Astrocyte (in vitro differentiated cells and primary cell): Measurements from ENCODE around the gene CARD10. TPM values are rescaled to one million over a fixed set of nuclear protein-coding genes. Genes with fewer than 3 reads are reported as not detected.

Experiments
- DNase-seq: peaks from one replicate; pipeline ENCODE4 v3.0.0-alpha.2; 2010; ENCODE audit warnings: low read depth
- FAIRE-seq: peaks from 2 replicates; lab custom pipeline; 2011; peaks lifted over from hg19 to GRCh38; lab: Jason Lieb, UNC
- H2AFZ ChIP-seq: 2 replicates; pipeline ENCODE4 v1.6.0; 2012; ENCODE audit warnings: low read depth, low read length, inconsistent platforms
- H3K27ac ChIP-seq: 2 replicates; pipeline ENCODE4 v1.5.1; 2011; ENCODE audit warnings: low read depth, low read length, inconsistent platforms
- H3K27me3 ChIP-seq: 2 replicates; pipeline ENCODE4 v1.6.0; 2011; ENCODE audit warnings: low read length, inconsistent platforms; ENCODE audit not compliant: insufficient read depth
- H3K36me3 ChIP-seq: 2 replicates; pipeline ENCODE4 v1.5.1; 2011; ENCODE audit warnings: low read length, inconsistent platforms; ENCODE audit not compliant: insufficient read depth
- H3K4me1 ChIP-seq: 2 replicates; pipeline ENCODE4 v1.5.1; 2011; ENCODE audit warnings: low read length, inconsistent platforms; ENCODE audit not compliant: insufficient read depth
- H3K4me2 ChIP-seq: 2 replicates; pipeline ENCODE4 v1.6.0; 2012; ENCODE audit warnings: low read length, inconsistent platforms
- H3K4me3 ChIP-seq: 2 replicates; pipeline ENCODE4 v1.5.1; 2011; ENCODE audit warnings: low read depth, mild to moderate bottlenecking, low read length, inconsistent platforms; ENCODE audit not compliant: insufficient read depth
- H3K79me2 ChIP-seq: 2 replicates; pipeline ENCODE4 v1.6.0; 2012; ENCODE audit warnings: mild to moderate bottlenecking, low read length, inconsistent platforms; ENCODE audit not compliant: insufficient read depth
- H3K9ac ChIP-seq: 2 replicates; pipeline ENCODE4 v1.6.0; 2012; ENCODE audit warnings: mild to moderate bottlenecking, low read length, inconsistent platforms
- H3K9me3 ChIP-seq: 2 replicates; pipeline ENCODE4 v1.5.1; 2012; ENCODE audit warnings: low read depth, mild to moderate bottlenecking, low read length, inconsistent platforms; ENCODE audit not compliant: insufficient read depth
- H4K20me1 ChIP-seq: 2 replicates; pipeline ENCODE4 v1.6.0; 2012; ENCODE audit warnings: low read length, inconsistent platforms; ENCODE audit not compliant: insufficient read depth
- H3K27ac Mint-ChIP-seq: one replicate; pipeline ENCODE4 v1.8.0; 2021; ENCODE audit warnings: mild to moderate bottlenecking, mixed read lengths; ENCODE audit not compliant: unreplicated experiment
- H3K27me3 Mint-ChIP-seq: one replicate; pipeline ENCODE4 v1.8.0; 2021; ENCODE audit warnings: low read depth, mixed read lengths; ENCODE audit not compliant: unreplicated experiment
- H3K36me3 Mint-ChIP-seq: one replicate; pipeline ENCODE4 v1.8.0; 2021; ENCODE audit warnings: low read depth, mixed read lengths; ENCODE audit not compliant: unreplicated experiment
- H3K4me1 Mint-ChIP-seq: one replicate; pipeline ENCODE4 v1.8.0; 2021; ENCODE audit warnings: low read depth, mixed read lengths; ENCODE audit not compliant: unreplicated experiment
- H3K4me3 Mint-ChIP-seq: one replicate; pipeline ENCODE4 v1.8.0; 2021; ENCODE audit warnings: mild to moderate bottlenecking, moderate library complexity, mixed read lengths; ENCODE audit not compliant: unreplicated experiment
- H3K9me3 Mint-ChIP-seq: one replicate; pipeline ENCODE4 v1.8.0; 2021; ENCODE audit warnings: mild to moderate bottlenecking, mixed read lengths; ENCODE audit not compliant: unreplicated experiment
- CTCF ChIP-seq: IDR thresholded peaks from 2 replicates; pipeline ENCODE4 v1.5.1; 2011; ENCODE audit warnings: low read depth, mild to moderate bottlenecking, inconsistent platforms, low read length, moderate library complexity; ENCODE audit not compliant: insufficient read depth
- EZH2 ChIP-seq: IDR thresholded peaks from 2 replicates; pipeline ENCODE4 v1.6.1; 2012; ENCODE audit warnings: mild to moderate bottlenecking, low read length, inconsistent platforms; ENCODE audit not compliant: insufficient read depth
- total RNA-seq: library from RNA; stranded (reverse); gene quantifications from 2 replicates; pipeline ENCODE4 v1.2.1, GENCODE V29; 2021

The CARD10 gene
- total RNA-seq, 1 donor from 2014 or later: 22.6 TPM

- Histone ChIP-seq H3K9ac (peak overlapping the region; percentile 80), H3K79me2 (peaks cover 46% of the 10 kb centered on the region), H3K27ac (no peak overlapping the region), H2AFZ (peak overlapping the region; percentile 87), H3K4me2 (peak overlapping the region; percentile 89), H3K4me3 (peak overlapping the region; percentile 68), H3K4me1 (peaks cover 19% of the 10 kb centered on the region), H4K20me1 (peaks cover 17% of the 10 kb centered on the region), H3K36me3 (peaks cover 3% of the 10 kb centered on the region), H3K27me3 (no peaks in the 10 kb centered on the region), H3K9me3 (no peaks in the 10 kb centered on the region)
- FAIRE-seq: no peak
- peaks cover 18% of the 10 kb centered on the region for H3K4me1 Mint-ChIP-seq
- H3K36me3 Mint-ChIP-seq: peaks cover 9% of the 10 kb centered on the region
- peak overlapping the region; percentile 3 for H3K27ac Mint-ChIP-seq
- peaks cover 3% of the 10 kb centered on the region for H3K9me3 Mint-ChIP-seq
- peaks cover 3% of the 10 kb centered on the region for H3K27me3 Mint-ChIP-seq
- DNase-seq: no peak
- H3K4me3 Mint-ChIP-seq: peak overlapping the region; percentile 90
- TF ChIP-seq EZH2 (no peak), CTCF (no peak)
Observed at GRCh38 chr22:37518509-37519267, 527 bp downstream of the CARD10 start.

- Histone ChIP-seq H3K4me3 (peak overlapping the region; percentile 68), H4K20me1 (peaks cover 22% of the 10 kb centered on the region), H3K9ac (peak overlapping the region; percentile 80)
Observed at GRCh38 chr22:37517826-37518450, 1.3 kb downstream of the CARD10 start.

More at GRCh38 chr22:37517826-37518450, 1.3 kb downstream of the CARD10 start:
- peaks cover 23% of the 10 kb centered on the region for H3K4me1 ChIP-seq
- Mint-ChIP-seq H3K9me3 (peaks cover 3% of the 10 kb centered on the region), H3K36me3 (peaks cover 9% of the 10 kb centered on the region), H3K27me3 (peaks cover 3% of the 10 kb centered on the region), H3K4me1 (peaks cover 24% of the 10 kb centered on the region), H3K27ac (peak overlapping the region; percentile 3), H3K4me3 (peak overlapping the region; percentile 90)
- H3K79me2 ChIP-seq: peaks cover 50% of the 10 kb centered on the region
- H3K36me3 ChIP-seq: peaks cover 3% of the 10 kb centered on the region
- H3K4me2 ChIP-seq: peak overlapping the region; percentile 89
- H3K9me3 ChIP-seq: no peaks in the 10 kb centered on the region
- peak overlapping the region; percentile 87 for H2AFZ ChIP-seq
- FAIRE-seq (no peak), DNase-seq (no peak)
- no peaks in the 10 kb centered on the region for H3K27me3 ChIP-seq
- H3K27ac ChIP-seq: no peak overlapping the region
- TF ChIP-seq EZH2: no peak
- no peak for TF ChIP-seq CTCF
